GM12874 (cell line): ENCODE results near the gene WHRN.

Experiments used
- CTCF ChIP-seq: IDR thresholded peaks from 2 replicates; pipeline ENCODE4 v1.5.1; 2011; ENCODE audit warnings: low read depth, mild to moderate bottlenecking, control low read depth, low read length, moderate library complexity; ENCODE audit not compliant: insufficient read depth

Gene WHRN

GRCh38 chr9:114522847-114523246, 17.6 kb upstream of the WHRN start:
- TF ChIP-seq CTCF = no peak

- no peak for TF ChIP-seq CTCF
Observed at GRCh38 chr9:114522286-114522685, 17.0 kb upstream of the WHRN start.

GRCh38 chr9:114521846-114522245, 16.6 kb upstream of the WHRN start:
- TF ChIP-seq CTCF = no peak

- TF ChIP-seq CTCF = no peak
Observed at GRCh38 chr9:114518599-114519022, 13.3 kb upstream of the WHRN start.

GRCh38 chr9:114518120-114518519, 12.8 kb upstream of the WHRN start:
- TF ChIP-seq CTCF = no peak

- TF ChIP-seq CTCF = no peak
Observed at GRCh38 chr9:114516913-114517312, 11.6 kb upstream of the WHRN start.

- TF ChIP-seq CTCF = no peak
Observed at GRCh38 chr9:114515528-114515927, 10.3 kb upstream of the WHRN start.

- TF ChIP-seq CTCF = no peak
Observed at GRCh38 chr9:114513959-114514267, 8.6 kb upstream of the WHRN start.
